Uterus (tissue), 4 donors: ENCODE data around the gene PAOX. TPM values are rescaled to one million over a fixed set of nuclear protein-coding genes. Genes with fewer than 3 reads are reported as not detected.

Source experiments
- DNase-seq, 2 donors: peaks; one replicate each; pipeline ENCODE4 v3.0.0-alpha.2; 2019 to 2020
- H3K27ac ChIP-seq, 2 donors: fragments of 200-600 bp; sonication (generic); 1 replicate in 1 of 2; 2 replicates in 1 of 2; pipeline ENCODE4 v1.5.1; 2016 to 2018
- H3K27me3 ChIP-seq, 2 donors: fragments of 200-600 bp; sonication (generic); one replicate each; pipeline ENCODE4 v1.5.1; 2018 to 2019; ENCODE audit warnings: control low read depth in 1 of 2
- H3K36me3 ChIP-seq, 2 donors: fragments of 200-600 bp; sonication (generic); one replicate each; pipeline ENCODE4 v1.5.1; 2019; ENCODE audit warnings: control low read depth in 1 of 2
- H3K4me1 ChIP-seq, 2 donors: fragments of 200-600 bp; sonication (generic); one replicate each; pipeline ENCODE4 v1.5.1; 2018 to 2019; ENCODE audit warnings: control low read depth in 1 of 2
- H3K4me3 ChIP-seq, 2 donors: fragments of 200-600 bp; sonication (generic); 1 replicate in 1 of 2; 2 replicates in 1 of 2; pipeline ENCODE4 v1.5.1; 2018 to 2019; ENCODE audit warnings: mild to moderate bottlenecking in 1 of 2
- H3K9me3 ChIP-seq, 2 donors: fragments of 200-600 bp; sonication (generic); one replicate each; pipeline ENCODE4 v1.5.1; 2019; ENCODE audit warnings: control low read depth in 1 of 2
- POLR2A ChIP-seq, 2 donors: fragments of 450-650 bp; IDR thresholded peaks; one replicate each; pipeline ENCODE4 v1.6.1; 2016; ENCODE audit warnings: antibody characterized with exemption in 2 of 2, mild to moderate bottlenecking in 1 of 2, moderate library complexity in 1 of 2
- intact Hi-C: fragments of 100-400 bp; cut with DNase I; formaldehyde crosslinking; loops from one replicate; pipeline ENCODE4 v1.15.1; 2023; ENCODE audit warnings: low total_unique reads
- total RNA-seq, 4 donors: library from RNA; depleted of rRNA in 3 of 4; stranded (reverse); fragments of >200 nt in 3 of 4; gene quantifications; one replicate each; pipeline versions ENCODE4 v1.1.0 to v1.2.4, GENCODE V29; 2014 to 2023
- TF ChIP-seq, protein P1 (sequence below), 4 experiments: fragments of 200-600 bp in 2 of 4; fragments of 450-650 bp in 2 of 4; sonication (generic) in 2 of 4; IDR thresholded peaks; one replicate each; pipeline ENCODE4 v1.5.1; 2016 to 2019; ENCODE audit warnings: antibody characterized with exemption in 4 of 4, mild to moderate bottlenecking in 2 of 4, moderate library complexity in 1 of 4
- donor health status: DM: yes; HTN: yes; CAD: no.

PAOX gene
- total RNA-seq, 4 donors from 2014 or later: 2.0 to 9.3 (median 6.7) TPM

- Histone ChIP-seq H3K36me3 (no peaks in the 10 kb centered on the region), H3K4me3 (no peak overlapping the region), H3K27me3 (no peaks in the 10 kb centered on the region), H3K9me3 (no peaks in the 10 kb centered on the region), H3K27ac (no peak overlapping the region), H3K4me1 (peaks cover 0 to 4% of the 10 kb centered on the region in 2 donors)
- TF ChIP-seq, protein P1, sequence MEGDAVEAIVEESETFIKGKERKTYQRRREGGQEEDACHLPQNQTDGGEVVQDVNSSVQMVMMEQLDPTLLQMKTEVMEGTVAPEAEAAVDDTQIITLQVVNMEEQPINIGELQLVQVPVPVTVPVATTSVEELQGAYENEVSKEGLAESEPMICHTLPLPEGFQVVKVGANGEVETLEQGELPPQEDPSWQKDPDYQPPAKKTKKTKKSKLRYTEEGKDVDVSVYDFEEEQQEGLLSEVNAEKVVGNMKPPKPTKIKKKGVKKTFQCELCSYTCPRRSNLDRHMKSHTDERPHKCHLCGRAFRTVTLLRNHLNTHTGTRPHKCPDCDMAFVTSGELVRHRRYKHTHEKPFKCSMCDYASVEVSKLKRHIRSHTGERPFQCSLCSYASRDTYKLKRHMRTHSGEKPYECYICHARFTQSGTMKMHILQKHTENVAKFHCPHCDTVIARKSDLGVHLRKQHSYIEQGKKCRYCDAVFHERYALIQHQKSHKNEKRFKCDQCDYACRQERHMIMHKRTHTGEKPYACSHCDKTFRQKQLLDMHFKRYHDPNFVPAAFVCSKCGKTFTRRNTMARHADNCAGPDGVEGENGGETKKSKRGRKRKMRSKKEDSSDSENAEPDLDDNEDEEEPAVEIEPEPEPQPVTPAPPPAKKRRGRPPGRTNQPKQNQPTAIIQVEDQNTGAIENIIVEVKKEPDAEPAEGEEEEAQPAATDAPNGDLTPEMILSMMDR (IDR thresholded peaks at IDR 0.05): no peak
- no peak for TF ChIP-seq POLR2A (IDR thresholded peaks at IDR 0.05)
- no peak for DNase-seq
- intact Hi-C loops: no loop called here
These were observed 1.8 kb upstream of the PAOX start for GRCh38 chr10:133377025-133377817.

GRCh38 chr10:133377818-133378250, 1.2 kb upstream of the PAOX start:
- Histone ChIP-seq H3K4me3 (peak overlapping the region; percentile 82 to 90), H3K4me1 (peaks cover 0 to 4% of the 10 kb centered on the region in 2 donors), H3K27me3 (no peaks in the 10 kb centered on the region), H3K9me3 (no peaks in the 10 kb centered on the region), H3K27ac (peak overlapping the region; percentile 76 to 89), H3K36me3 (no peaks in the 10 kb centered on the region)
- TF ChIP-seq, protein P1 (IDR thresholded peaks at IDR 0.05): no peak
- no peak for TF ChIP-seq POLR2A (IDR thresholded peaks at IDR 0.05)
- DNase-seq: peak in 1 of 2 donors; percentile 27
- intact Hi-C loops: no loop called here

GRCh38 chr10:133378251-133379096, 588 bp upstream of the PAOX start:
- Histone ChIP-seq H3K36me3 (no peaks in the 10 kb centered on the region), H3K4me3 (peak overlapping the region; percentile 82 to 90), H3K27me3 (no peaks in the 10 kb centered on the region), H3K27ac (peak overlapping the region; percentile 76 to 89), H3K4me1 (peaks cover 0 to 4% of the 10 kb centered on the region in 2 donors), H3K9me3 (no peaks in the 10 kb centered on the region)
- TF ChIP-seq, protein P1 (IDR thresholded peaks at IDR 0.05): no peak
- TF ChIP-seq POLR2A (IDR thresholded peaks at IDR 0.05): no peak
- intact Hi-C loops: no loop called here
- peak; percentile 52 to 69 for DNase-seq

DNA sequence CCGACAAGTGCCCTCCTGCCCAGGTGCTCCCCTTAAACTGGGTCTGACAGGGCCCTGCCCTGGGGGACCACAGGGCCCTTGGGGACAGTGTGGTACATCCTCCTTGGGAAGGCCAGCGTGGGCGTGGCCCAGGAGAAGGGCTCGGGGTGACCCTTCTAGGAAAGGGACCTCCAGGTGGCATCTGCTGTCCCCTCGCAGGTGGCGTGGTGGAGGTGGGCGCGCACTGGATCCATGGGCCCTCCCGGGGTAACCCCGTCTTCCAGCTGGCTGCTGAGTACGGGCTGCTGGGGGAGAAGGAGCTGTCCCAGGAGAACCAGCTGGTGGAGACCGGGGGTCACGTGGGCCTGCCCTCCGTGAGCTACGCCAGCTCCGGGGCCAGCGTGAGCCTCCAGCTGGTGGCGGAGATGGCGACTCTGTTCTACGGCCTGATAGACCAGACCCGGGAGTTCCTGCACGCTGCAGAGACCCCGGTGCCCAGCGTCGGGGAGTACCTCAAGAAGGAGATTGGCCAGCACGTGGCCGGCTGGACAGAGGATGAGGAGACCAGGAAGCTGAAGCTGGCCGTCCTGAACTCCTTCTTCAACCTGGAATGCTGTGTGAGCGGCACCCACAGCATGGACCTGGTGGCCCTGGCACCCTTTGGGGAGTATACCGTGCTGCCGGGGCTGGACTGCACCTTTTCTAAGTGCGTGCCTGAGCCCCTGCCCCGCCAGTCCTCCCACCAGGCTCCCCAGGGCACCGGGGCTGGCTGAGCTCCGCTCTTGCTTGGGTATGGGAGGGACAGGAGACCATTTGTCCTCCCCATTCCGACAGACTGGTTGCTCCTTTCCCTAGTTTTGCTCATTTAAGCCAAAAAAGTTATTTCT, 972 bp downstream of the PAOX start:
- peak; percentile 31 to 35 for DNase-seq
- H3K9me3 ChIP-seq: no peaks in the 10 kb centered on the region
- no peak for TF ChIP-seq POLR2A (IDR thresholded peaks at IDR 0.05)
- TF ChIP-seq, protein P1 (IDR thresholded peaks at IDR 0.05): no peak
- peak overlapping the region; percentile 39 to 60 for H3K4me3 ChIP-seq
- no peaks in the 10 kb centered on the region for H3K27me3 ChIP-seq
- intact Hi-C loops: no loop called here
- H3K36me3 ChIP-seq: no peaks in the 10 kb centered on the region
- peaks cover 0 to 4% of the 10 kb centered on the region in 2 donors for H3K4me1 ChIP-seq
- H3K27ac ChIP-seq: peak overlapping the region; percentile 44 to 79
